OCI-LY3 (cell line): ENCODE results near the gene GOSR1.
"Not testable (repeated sequence)": the region's sequence is repeated elsewhere in the genome, so short reads cannot be mapped to it uniquely, and the experiment has no call there.

Experiments used
- H2AFZ ChIP-seq: fragments of 200-600, 300-600 bp; shearing (Covaris generic); 2 replicates; pipeline ENCODE4 v1.6.0; 2014; ENCODE audit warnings: antibody characterized with exemption, low read depth, low read length
- H3K27ac ChIP-seq: fragments of 200-600, 300-600 bp; sonication (generic); 2 replicates; pipeline ENCODE4 v1.5.1; 2014; ENCODE audit warnings: mild to moderate bottlenecking, low read length, moderate library complexity, mixed read lengths
- H3K27me3 ChIP-seq: fragments of 200-600, 300-600 bp; sonication (generic); 2 replicates; pipeline ENCODE4 v1.6.1; 2014; ENCODE audit warnings: low read depth, low read length, mixed read lengths
- H3K36me3 ChIP-seq: fragments of 200-600, 300-600 bp; sonication (generic); replicated peaks from 2 replicates; pipeline ENCODE3; 2014; ENCODE audit warnings: low read depth, low read length, mixed read lengths
- H3K4me1 ChIP-seq: fragments of 300-600, 200-600 bp; sonication (generic); 2 replicates; pipeline ENCODE4 v1.6.1; 2014; ENCODE audit warnings: low read length, mixed read lengths
- H3K4me2 ChIP-seq: fragments of 200-600, 300-600 bp; sonication (generic); 2 replicates; pipeline ENCODE4 v1.6.1; 2014; ENCODE audit warnings: low read length, mixed read lengths
- H3K4me3 ChIP-seq: fragments of 300-600, 200-600 bp; sonication (generic); 2 replicates; pipeline ENCODE4 v1.5.1; 2014; ENCODE audit warnings: antibody characterized with exemption, mild to moderate bottlenecking, low read length, moderate library complexity
- H3K79me2 ChIP-seq: fragments of 300-600, 200-600 bp; shearing (Covaris generic); 2 replicates; pipeline ENCODE4 v1.6.1; 2014; ENCODE audit warnings: mild to moderate bottlenecking, low read length, mixed read lengths
- H3K9ac ChIP-seq: fragments of 300-600, 200-600 bp; shearing (Covaris generic); 2 replicates; pipeline ENCODE4 v1.6.0; 2014; ENCODE audit warnings: mild to moderate bottlenecking, low read length, moderate library complexity
- H3K9me3 ChIP-seq: fragments of 200-600, 300-600 bp; shearing (Covaris generic); 2 replicates; pipeline ENCODE4 v1.6.1; 2014; ENCODE audit warnings: low read length, mixed read lengths; ENCODE audit not compliant: insufficient read depth
- H4K20me1 ChIP-seq: fragments of 200-600, 300-600 bp; sonication (generic); 2 replicates; pipeline ENCODE4 v1.6.1; 2016; ENCODE audit warnings: low read length, mixed read lengths; ENCODE audit not compliant: insufficient read depth
- CTCF ChIP-seq: fragments of 200-600, 300-600 bp; sonication (generic); IDR thresholded peaks from 2 replicates; pipeline ENCODE4 v1.5.1; 2014; ENCODE audit warnings: antibody characterized with exemption, low read length, low read depth
- EZH2phosphoT487 ChIP-seq: fragments of 200-600 bp; shearing (Covaris generic); IDR thresholded peaks from 2 replicates; pipeline ENCODE4 v1.6.1; 2018; ENCODE audit warnings: antibody characterized with exemption, mixed run types, low read depth

The GOSR1 gene

GRCh38 chr17:30519707-30520106 is 42.5 kb downstream of the GOSR1 start:
- H3K4me2 ChIP-seq, result no peak overlapping the region
- no peak overlapping the region for H3K4me3 ChIP-seq
- peaks cover 42% of the 10 kb centered on the region for H3K36me3 ChIP-seq
- H2AFZ ChIP-seq, result no peak overlapping the region
- TF ChIP-seq CTCF (no peak), EZH2phosphoT487 (no peak)
- no peak overlapping the region for H3K27ac ChIP-seq
- H3K9ac ChIP-seq, result no peak overlapping the region
- no peaks in the 10 kb centered on the region for H3K4me1 ChIP-seq
- no peaks in the 10 kb centered on the region for H3K79me2 ChIP-seq
- H4K20me1 ChIP-seq, result no peaks in the 10 kb centered on the region
- no peaks in the 10 kb centered on the region for H3K27me3 ChIP-seq
- no peaks in the 10 kb centered on the region for H3K9me3 ChIP-seq

GRCh38 chr17:30520436-30520835 is 43.2 kb downstream of the GOSR1 start:
- no peak overlapping the region for H3K4me3 ChIP-seq
- H3K27me3 ChIP-seq, result no peaks in the 10 kb centered on the region
- H3K9ac ChIP-seq, result no peak overlapping the region
- no peak overlapping the region for H3K4me2 ChIP-seq
- no peaks in the 10 kb centered on the region for H3K9me3 ChIP-seq
- H3K36me3 ChIP-seq, result peaks cover 43% of the 10 kb centered on the region
- no peak overlapping the region for H2AFZ ChIP-seq
- no peak overlapping the region for H3K27ac ChIP-seq
- no peaks in the 10 kb centered on the region for H4K20me1 ChIP-seq
- H3K4me1 ChIP-seq, result no peaks in the 10 kb centered on the region
- TF ChIP-seq CTCF, result no peak
- no peak for TF ChIP-seq EZH2phosphoT487
- no peaks in the 10 kb centered on the region for H3K79me2 ChIP-seq

- no peaks in the 10 kb centered on the region for H4K20me1 ChIP-seq
- H3K36me3 ChIP-seq, result peaks cover 41% of the 10 kb centered on the region
- no peak overlapping the region for H3K9ac ChIP-seq
- H3K4me1 ChIP-seq, result no peaks in the 10 kb centered on the region
- H3K4me2 ChIP-seq, result no peak overlapping the region
- no peaks in the 10 kb centered on the region for H3K79me2 ChIP-seq
- no peak for TF ChIP-seq EZH2phosphoT487
- no peak for TF ChIP-seq CTCF
- no peaks in the 10 kb centered on the region for H3K27me3 ChIP-seq
- no peak overlapping the region for H3K27ac ChIP-seq
- no peaks in the 10 kb centered on the region for H3K9me3 ChIP-seq
- H3K4me3 ChIP-seq, result no peak overlapping the region
- no peak overlapping the region for H2AFZ ChIP-seq
Measured at GRCh38 chr17:30520882-30521281, 43.7 kb downstream of the GOSR1 start.

DNA sequence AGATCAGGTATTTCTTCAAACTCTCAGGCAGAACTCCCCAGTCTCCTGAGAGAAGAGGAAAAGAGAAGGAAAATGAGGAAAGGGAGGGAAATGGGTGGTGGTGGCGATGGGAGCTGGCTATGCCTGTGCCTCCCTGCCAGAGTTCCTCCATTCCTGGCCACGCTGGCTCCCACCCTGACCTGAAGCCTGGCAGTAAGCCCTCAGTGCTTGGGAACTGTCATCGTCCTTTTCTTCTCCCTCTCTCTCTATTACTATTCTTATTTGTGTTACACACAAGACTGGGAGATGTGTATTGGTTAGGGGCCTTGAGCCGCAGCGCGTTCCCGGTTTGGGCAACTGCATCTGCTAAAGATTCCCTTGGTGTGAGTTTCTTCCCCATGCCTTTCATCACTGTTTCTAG is 44.6 kb downstream of the GOSR1 start:
- H2AFZ ChIP-seq, result no peak overlapping the region
- no peak overlapping the region for H3K4me2 ChIP-seq
- no peaks in the 10 kb centered on the region for H3K9me3 ChIP-seq
- H3K9ac ChIP-seq, result no peak overlapping the region
- peaks cover 41% of the 10 kb centered on the region for H3K36me3 ChIP-seq
- H3K4me1 ChIP-seq, result no peaks in the 10 kb centered on the region
- H3K4me3 ChIP-seq, result no peak overlapping the region
- no peaks in the 10 kb centered on the region for H4K20me1 ChIP-seq
- H3K79me2 ChIP-seq, result no peaks in the 10 kb centered on the region
- H3K27ac ChIP-seq, result no peak overlapping the region
- no peaks in the 10 kb centered on the region for H3K27me3 ChIP-seq
- no peak for TF ChIP-seq EZH2phosphoT487
- no peak for TF ChIP-seq CTCF

GRCh38 chr17:30523236-30523635 is 46.0 kb downstream of the GOSR1 start:
- H4K20me1 ChIP-seq, H3K27me3 ChIP-seq, H2AFZ ChIP-seq, H3K4me1 ChIP-seq, H3K79me2 ChIP-seq, H3K9ac ChIP-seq, H3K9me3 ChIP-seq, H3K4me3 ChIP-seq, H3K4me2 ChIP-seq, H3K27ac ChIP-seq: not testable (repeated sequence)
- peaks cover 36% of the 10 kb centered on the region for H3K36me3 ChIP-seq
